22Rv1 (cell line): Measurements from ENCODE around the gene PXDN.

ENCODE experiments used
- CTCF ChIP-seq: fragments of 450-650 bp; IDR thresholded peaks from 2 replicates; pipeline ENCODE4 v1.5.1; 2017; ENCODE audit warnings: mild to moderate bottlenecking
- ZFX ChIP-seq: fragments of 450-650 bp; IDR thresholded peaks from 2 replicates; pipeline ENCODE4 v1.6.1; 2017; ENCODE audit warnings: antibody characterized with exemption, borderline replicate concordance

- no peak for TF ChIP-seq CTCF
- no peak for TF ChIP-seq ZFX
These were observed 131.8 kb downstream of the PXDN start for GRCh38 chr2:1612391-1613077.
